Pancreas (tissue), 10 donors: ENCODE measurements around the gene ZNF723. TPM values are rescaled to one million over a fixed set of nuclear protein-coding genes. Genes with fewer than 3 reads are reported as not detected.
A peak's percentile ranks its signal among the peaks of the same experiment; 100 is the strongest.
"Not testable (repeated sequence)": the region's sequence is repeated elsewhere in the genome, so short reads cannot be mapped to it uniquely, and the experiment has no call there.

Experiments
- ATAC-seq, 4 donors: fragments of 200-7000 bp; cut with Tn5 transposase; one replicate each; pipeline versions ENCODE4 v1.8.0 to v1.9.1; 2020; ENCODE audit warnings: mild to moderate bottlenecking in 4 of 4, moderate library complexity in 4 of 4
- DNase-seq, 6 donors: peaks; one replicate each; pipeline ENCODE4 v3.0.0-alpha.2; 2020
- FAIRE-seq: peaks from 2 replicates; lab custom pipeline; 2012; peaks lifted over from hg19 to GRCh38; lab: Jason Lieb, UNC
- H3K27ac ChIP-seq, 4 donors: fragments of 200-600 bp; sonication (generic); 1 replicate in 3 of 4; 2 replicates in 1 of 4; pipeline versions ENCODE4 v1.5.0 to v1.8.0; 2020
- H3K27me3 ChIP-seq, 4 donors: fragments of 200-600 bp; one replicate each; pipeline ENCODE4 v1.8.0; 2021
- H3K36me3 ChIP-seq, 3 donors: fragments of 200-600 bp; sonication (generic) in 1 of 3; one replicate each; pipeline versions ENCODE4 v1.5.0 to v1.8.0; 2020 to 2021
- H3K4me1 ChIP-seq, 3 donors: fragments of 200-600 bp; one replicate each; pipeline ENCODE4 v1.8.0; 2021
- H3K4me3 ChIP-seq, 4 donors: fragments of 200-600 bp; sonication (generic) in 2 of 4; one replicate each; pipeline versions ENCODE4 v1.5.0 to v1.8.0; 2020 to 2021
- H3K9me3 ChIP-seq, 4 donors: fragments of 200-600 bp; one replicate each; pipeline ENCODE4 v1.8.0; 2021
- WGBS, 2 donors: extraction: QIAGEN DNeasy Blood & Tissue Kit; methylation state at CpG; one replicate each; pipeline ENCODE4 v1.1.7; 2013; 5-methylcytosine and 5-hydroxymethylcytosine counted together
- intact Hi-C, 3 donors: fragments of 100-400 bp; cut with DNase I; formaldehyde crosslinking; loops; one replicate each; pipeline versions ENCODE4 v1.11.1 to v1.14.2; 2022
- polyA plus RNA-seq, 2 donors: library from polyadenylated mRNA; stranded (reverse); fragments of 200-250 nt; gene quantifications; one replicate each; pipeline ENCODE4 v1.2.3, GENCODE V29; 2013
- total RNA-seq, 6 donors: library from RNA; stranded (reverse); fragmentation: NEBNext Ultra II Directional in 4 of 6; extraction: Animal tissue kit (Norgen Biotek cat#: 25700) in 4 of 6; gene quantifications; one replicate each; pipeline versions ENCODE4 v1.2.1 to v1.2.4, GENCODE V29; 2021 to 2023
- TF ChIP-seq, protein P1 (sequence below), 4 donors: fragments of 200-600 bp; sonication (generic) in 3 of 4; IDR thresholded peaks; one replicate each; pipeline versions ENCODE4 v1.5.0 to v1.8.0; 2021; ENCODE audit warnings: antibody characterized with exemption in 4 of 4
- donor health status: healthy with polysubstance abuse.
- donor health status: DM: no; HTN: no; CAD: no; lungs with moderate emphysema.
- donor health status: DM: no; HTN: no; CAD: no.
- donor health status: control.
- donor health status: control.
- donor health status: Bipolar disorder and iron deficiency.
- donor health status: DM: yes; HTN: yes; CAD: no.
- donor health status: DM: no; HTN: no; CAD: no.
- donor health status: DM: no; HTN: no; CAD: no.
- donor health status: DM: yes; HTN: yes; CAD: no.

The ZNF723 gene
- total and polyA plus RNA-seq, 8 donors = not detected

DNA sequence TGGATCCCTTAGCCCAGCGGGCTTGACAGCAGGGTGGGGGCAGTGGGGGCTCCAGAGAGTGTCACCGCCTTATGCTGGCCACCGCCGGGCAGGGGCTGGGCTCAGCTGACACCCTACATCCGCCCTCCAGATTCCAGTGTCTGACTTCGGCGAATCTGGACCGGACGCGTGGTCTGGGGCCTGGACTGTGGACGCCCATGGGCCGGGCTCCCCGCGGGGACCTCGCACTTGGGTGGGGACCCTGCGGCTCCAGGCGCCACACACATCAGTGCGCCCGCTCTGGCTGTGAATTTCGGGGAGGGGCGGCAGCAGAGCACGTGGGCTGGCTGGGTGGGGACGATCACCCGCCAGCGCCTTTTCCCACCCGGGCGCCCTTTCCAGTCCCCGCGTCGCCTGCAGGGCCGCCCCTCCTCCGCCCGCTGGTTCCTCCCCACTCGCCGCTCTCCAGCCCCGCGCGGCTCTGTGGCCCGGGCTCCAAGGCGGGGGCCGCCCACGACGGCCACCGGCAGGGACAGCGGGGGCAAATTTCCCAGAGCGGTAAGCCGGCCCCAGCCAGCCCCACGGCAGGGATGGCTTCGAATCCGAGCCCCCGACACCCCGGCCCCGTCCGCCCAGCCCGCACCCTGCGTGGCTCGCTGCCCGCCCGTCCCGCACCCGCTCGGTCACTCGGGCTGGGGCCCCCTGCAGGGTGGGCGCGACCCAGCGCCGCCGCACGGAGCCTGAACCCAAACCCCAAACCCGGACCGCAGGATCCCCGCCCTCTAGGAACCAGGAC is 24.8 kb upstream of the ZNF723 start:
- 4 to 5% methylated on average over 66 to 72 of the region's 72 CpGs for WGBS, 2 donors
- H3K27ac ChIP-seq = no peak overlapping the region
- ATAC-seq (no peak), FAIRE-seq (no peak), DNase-seq (peak in 1 of 6 donors; percentile 42)
- no peak overlapping the region for H3K4me3 ChIP-seq
- H3K9me3 ChIP-seq = no peaks in the 10 kb centered on the region
- H3K27me3 ChIP-seq = no peaks in the 10 kb centered on the region
- TF ChIP-seq, protein P1, sequence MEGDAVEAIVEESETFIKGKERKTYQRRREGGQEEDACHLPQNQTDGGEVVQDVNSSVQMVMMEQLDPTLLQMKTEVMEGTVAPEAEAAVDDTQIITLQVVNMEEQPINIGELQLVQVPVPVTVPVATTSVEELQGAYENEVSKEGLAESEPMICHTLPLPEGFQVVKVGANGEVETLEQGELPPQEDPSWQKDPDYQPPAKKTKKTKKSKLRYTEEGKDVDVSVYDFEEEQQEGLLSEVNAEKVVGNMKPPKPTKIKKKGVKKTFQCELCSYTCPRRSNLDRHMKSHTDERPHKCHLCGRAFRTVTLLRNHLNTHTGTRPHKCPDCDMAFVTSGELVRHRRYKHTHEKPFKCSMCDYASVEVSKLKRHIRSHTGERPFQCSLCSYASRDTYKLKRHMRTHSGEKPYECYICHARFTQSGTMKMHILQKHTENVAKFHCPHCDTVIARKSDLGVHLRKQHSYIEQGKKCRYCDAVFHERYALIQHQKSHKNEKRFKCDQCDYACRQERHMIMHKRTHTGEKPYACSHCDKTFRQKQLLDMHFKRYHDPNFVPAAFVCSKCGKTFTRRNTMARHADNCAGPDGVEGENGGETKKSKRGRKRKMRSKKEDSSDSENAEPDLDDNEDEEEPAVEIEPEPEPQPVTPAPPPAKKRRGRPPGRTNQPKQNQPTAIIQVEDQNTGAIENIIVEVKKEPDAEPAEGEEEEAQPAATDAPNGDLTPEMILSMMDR (IDR thresholded peaks at IDR 0.05) = no peak
- intact Hi-C loops = no loop called here
- no peaks in the 10 kb centered on the region for H3K4me1 ChIP-seq
- H3K36me3 ChIP-seq = no peaks in the 10 kb centered on the region

DNA sequence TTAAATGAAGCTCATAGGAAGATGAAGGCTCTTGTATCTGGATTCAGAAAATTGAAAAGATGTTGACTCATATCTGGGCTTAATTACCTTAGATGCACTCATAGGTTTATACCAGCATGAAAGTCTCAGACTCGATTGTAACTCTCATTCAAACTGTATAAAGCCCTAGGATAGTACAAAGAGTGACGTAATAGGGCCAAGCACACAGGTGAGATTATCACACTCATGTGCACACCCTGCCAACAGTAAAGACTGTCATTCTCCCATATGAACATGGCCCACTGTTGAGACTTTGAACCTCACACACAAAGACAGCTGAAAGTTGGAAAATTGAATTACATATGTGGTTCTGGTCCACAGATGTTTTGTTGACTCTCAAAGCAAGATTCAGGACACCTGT is 18.0 kb upstream of the ZNF723 start:
- Histone ChIP-seq H3K27ac (no peak overlapping the region), H3K4me1 (no peaks in the 10 kb centered on the region), H3K4me3 (no peak overlapping the region), H3K27me3 (no peaks in the 10 kb centered on the region), H3K36me3 (no peaks in the 10 kb centered on the region), H3K9me3 (no peaks in the 10 kb centered on the region)
- WGBS, 2 donors = 38 to 61% methylated on average over 2 of the region's 2 CpGs
- TF ChIP-seq, protein P1 (IDR thresholded peaks at IDR 0.05) = no peak
- ATAC-seq (no peak), FAIRE-seq (no peak), DNase-seq (no peak)
- intact Hi-C loops = no loop called here

DNA sequence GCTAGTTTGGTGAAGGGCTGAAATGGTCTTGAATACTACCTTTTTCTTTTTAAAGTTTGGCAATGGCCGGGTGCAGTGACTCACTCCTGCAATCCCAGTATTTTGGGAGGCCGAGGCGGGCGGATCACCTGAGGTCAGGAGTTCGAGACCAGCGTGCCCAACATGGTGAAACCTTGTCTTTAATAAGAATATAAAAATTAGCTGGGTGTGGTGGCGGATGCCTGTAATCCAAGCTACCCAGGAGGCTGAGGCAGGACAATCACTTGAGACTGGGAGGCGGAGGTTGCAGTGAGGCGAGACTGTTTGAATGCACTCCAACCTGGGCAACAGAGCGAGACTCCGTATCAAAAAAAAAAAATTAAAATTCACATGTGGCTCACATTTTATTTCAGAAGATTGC is 880 bp upstream of the ZNF723 start:
- WGBS, 2 donors = 84 to 90% methylated on average over 11 of the region's 11 CpGs
- no peaks in the 10 kb centered on the region for H3K27me3 ChIP-seq
- TF ChIP-seq, protein P1 (IDR thresholded peaks at IDR 0.05) = no peak
- DNase-seq = no peak
- ATAC-seq = no peak
- H3K4me3 ChIP-seq = no peak overlapping the region
- H3K9me3 ChIP-seq = no peaks in the 10 kb centered on the region
- intact Hi-C loops = no loop called here
- no peak overlapping the region for H3K27ac ChIP-seq
- FAIRE-seq = no peak
- no peaks in the 10 kb centered on the region for H3K36me3 ChIP-seq
- H3K4me1 ChIP-seq = no peaks in the 10 kb centered on the region

DNA sequence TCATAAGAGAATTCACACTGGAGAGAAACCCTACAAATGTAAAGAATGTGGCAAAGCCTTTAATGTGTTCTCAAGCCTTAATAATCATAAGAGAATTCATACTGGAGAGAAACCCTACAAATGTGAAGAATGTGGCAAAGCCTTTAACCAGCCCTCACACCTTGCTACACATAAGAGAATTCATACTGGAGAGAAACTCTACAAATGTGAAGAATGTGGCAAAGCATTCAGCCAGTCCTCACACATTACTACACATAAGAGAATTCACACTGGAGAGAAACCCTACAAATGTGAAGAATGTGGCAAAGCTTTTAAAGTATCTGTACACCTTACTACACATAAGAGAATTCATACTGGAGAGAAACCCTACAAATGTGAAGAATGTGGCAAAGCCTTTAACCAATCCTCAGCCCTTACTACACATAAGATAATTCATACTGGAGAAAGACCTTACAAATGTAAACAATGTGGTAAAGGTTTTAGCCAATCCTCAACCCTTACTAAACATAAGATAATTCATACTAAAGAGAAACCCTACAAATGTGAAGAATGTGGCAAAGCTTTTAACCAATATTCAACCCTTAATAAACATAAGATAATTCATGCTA is 25.7 kb downstream of the ZNF723 start:
- H3K9me3 ChIP-seq, FAIRE-seq, H3K4me1 ChIP-seq, DNase-seq, ATAC-seq, H3K36me3 ChIP-seq, H3K27me3 ChIP-seq, H3K4me3 ChIP-seq, H3K27ac ChIP-seq, intact Hi-C loops: not testable (repeated sequence)

DNA sequence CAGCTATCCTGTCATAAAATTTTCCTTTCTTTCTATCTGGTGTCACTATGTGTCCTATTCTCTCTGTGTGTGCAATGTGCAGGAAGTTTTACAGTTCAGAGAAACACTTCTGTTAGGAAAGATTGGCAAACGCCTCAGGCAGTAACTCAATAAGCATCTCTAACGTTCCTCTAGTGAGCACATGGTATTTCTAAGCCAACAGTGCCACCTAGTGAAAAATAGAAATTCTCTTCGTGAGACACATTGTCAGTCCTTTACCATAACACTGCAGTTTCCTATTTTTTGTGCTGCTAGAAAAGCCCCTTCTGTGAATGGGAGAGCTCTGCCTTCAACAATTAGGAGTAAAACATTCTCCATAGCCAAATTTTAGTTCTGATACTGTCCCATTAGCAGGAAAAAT is 50.7 kb downstream of the ZNF723 start:
- 1 to 2% methylated on average over 3 of the region's 3 CpGs for WGBS, 2 donors
- Histone ChIP-seq H3K4me3 (no peak overlapping the region), H3K27me3 (no peaks in the 10 kb centered on the region), H3K9me3 (no peaks in the 10 kb centered on the region), H3K27ac (no peak overlapping the region), H3K36me3 (no peaks in the 10 kb centered on the region), H3K4me1 (no peaks in the 10 kb centered on the region)
- intact Hi-C loops = no loop called here
- TF ChIP-seq, protein P1 (IDR thresholded peaks at IDR 0.05) = peak in 2 of 4 donors; percentile 18 to 26
- ATAC-seq = peak in 2 of 4 donors; percentile 43 to 61
- FAIRE-seq = no peak
- no peak for DNase-seq
